Measurements from ENCODE around the gene TCL1B. TPM values are rescaled to one million over a fixed set of nuclear protein-coding genes. Genes with fewer than 3 reads are reported as not detected.

Gene TCL1B
- polyA plus RNA-seq, 3 donors: not detected

- Mint-ChIP-seq H3K27me3 (ENCODE audit: low read depth in 3 of 3) (peaks cover 3 to 8% (median 5%) of the 10 kb centered on the region in 3 donors), H3K9me3 (peaks cover 0 to 5% (median 0%) of the 10 kb centered on the region in 7 donors), H3K4me3 (no peak overlapping the region), H3K4me1 (no peaks in the 10 kb centered on the region), H3K27ac (no peak overlapping the region), H3K36me3 (no peaks in the 10 kb centered on the region)
- no peaks in the 10 kb centered on the region for H3K9me3 ChIP-seq (replicated peaks in 1 of 2; ENCODE audit: control insufficient read depth in 1 of 2, insufficient read depth in 1 of 2, low read length in 2 of 2)
- no peaks in the 10 kb centered on the region for H3K27me3 ChIP-seq (ENCODE audit: control insufficient read depth in 2 of 2, insufficient read depth in 2 of 2, low read length in 2 of 2)
- no peak overlapping the region for H3K27ac ChIP-seq (ENCODE audit: low read depth in 1 of 2, low read length in 2 of 2)
- no peak overlapping the region for H3K4me3 ChIP-seq (replicated peaks in 1 of 3; ENCODE audit: low read depth in 2 of 3, low read length in 3 of 3)
- H3K4me2 ChIP-seq (replicated peaks; ENCODE audit: extremely low read depth, low read length, poor library complexity, severe bottlenecking): no peak overlapping the region
- WGBS (ENCODE audit: insufficient coverage): 70% methylated on average over 3 of the region's 4 CpGs
- DNase-seq: no peak
- no peaks in the 10 kb centered on the region for H3K36me3 ChIP-seq (replicated peaks in 1 of 2; ENCODE audit: control insufficient read depth in 1 of 2, insufficient read depth in 2 of 2, low read length in 2 of 2)
- TF ChIP-seq, protein P1, sequence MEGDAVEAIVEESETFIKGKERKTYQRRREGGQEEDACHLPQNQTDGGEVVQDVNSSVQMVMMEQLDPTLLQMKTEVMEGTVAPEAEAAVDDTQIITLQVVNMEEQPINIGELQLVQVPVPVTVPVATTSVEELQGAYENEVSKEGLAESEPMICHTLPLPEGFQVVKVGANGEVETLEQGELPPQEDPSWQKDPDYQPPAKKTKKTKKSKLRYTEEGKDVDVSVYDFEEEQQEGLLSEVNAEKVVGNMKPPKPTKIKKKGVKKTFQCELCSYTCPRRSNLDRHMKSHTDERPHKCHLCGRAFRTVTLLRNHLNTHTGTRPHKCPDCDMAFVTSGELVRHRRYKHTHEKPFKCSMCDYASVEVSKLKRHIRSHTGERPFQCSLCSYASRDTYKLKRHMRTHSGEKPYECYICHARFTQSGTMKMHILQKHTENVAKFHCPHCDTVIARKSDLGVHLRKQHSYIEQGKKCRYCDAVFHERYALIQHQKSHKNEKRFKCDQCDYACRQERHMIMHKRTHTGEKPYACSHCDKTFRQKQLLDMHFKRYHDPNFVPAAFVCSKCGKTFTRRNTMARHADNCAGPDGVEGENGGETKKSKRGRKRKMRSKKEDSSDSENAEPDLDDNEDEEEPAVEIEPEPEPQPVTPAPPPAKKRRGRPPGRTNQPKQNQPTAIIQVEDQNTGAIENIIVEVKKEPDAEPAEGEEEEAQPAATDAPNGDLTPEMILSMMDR (IDR thresholded peaks at IDR 0.05): no peak
- no peaks in the 10 kb centered on the region for H4K20me1 ChIP-seq (ENCODE audit: insufficient read depth, low read length)
- intact Hi-C loops (cut with micrococcal nuclease): no loop called here
- H3K4me1 ChIP-seq (ENCODE audit: control insufficient read depth in 1 of 2, insufficient read depth in 2 of 2, low read length in 2 of 2): no peaks in the 10 kb centered on the region
- no peak overlapping the region for H2AFZ ChIP-seq (ENCODE audit: insufficient read depth, low read depth, low read length, poor library complexity, severe bottlenecking)
- no peak overlapping the region for H3K9ac ChIP-seq (ENCODE audit: insufficient read depth, low read length, poor library complexity, severe bottlenecking)
- H3K79me2 ChIP-seq (ENCODE audit: insufficient read depth, low read length): no peaks in the 10 kb centered on the region
Observed at GRCh38 chr14:95675486-95675885, 10.7 kb upstream of the TCL1B start.

- H3K36me3 ChIP-seq (replicated peaks in 1 of 2; ENCODE audit: control insufficient read depth in 1 of 2, insufficient read depth in 2 of 2, low read length in 2 of 2): no peaks in the 10 kb centered on the region
- no peak overlapping the region for H3K27ac Mint-ChIP-seq
- H3K27me3 Mint-ChIP-seq (ENCODE audit: low read depth in 3 of 3): peaks cover 0 to 6% (median 6%) of the 10 kb centered on the region in 3 donors
- H2AFZ ChIP-seq (ENCODE audit: insufficient read depth, low read depth, low read length, poor library complexity, severe bottlenecking): no peak overlapping the region
- H3K4me3 Mint-ChIP-seq: no peak overlapping the region
- H3K9ac ChIP-seq (ENCODE audit: insufficient read depth, low read length, poor library complexity, severe bottlenecking): no peak overlapping the region
- WGBS (ENCODE audit: insufficient coverage): no CpG with 5 or more reads among the region's 4 CpGs
- H3K27me3 ChIP-seq (ENCODE audit: control insufficient read depth in 2 of 2, insufficient read depth in 2 of 2, low read length in 2 of 2): no peaks in the 10 kb centered on the region
- H3K4me3 ChIP-seq (replicated peaks in 1 of 3; ENCODE audit: low read depth in 2 of 3, low read length in 3 of 3): no peak overlapping the region
- TF ChIP-seq, protein P1 (IDR thresholded peaks at IDR 0.05): no peak
- intact Hi-C loops (cut with micrococcal nuclease): no loop called here
- peaks cover 0 to 5% (median 0%) of the 10 kb centered on the region in 7 donors for H3K9me3 Mint-ChIP-seq
- H3K9me3 ChIP-seq (replicated peaks in 1 of 2; ENCODE audit: control insufficient read depth in 1 of 2, insufficient read depth in 1 of 2, low read length in 2 of 2): no peaks in the 10 kb centered on the region
- no peaks in the 10 kb centered on the region for H3K4me1 ChIP-seq (ENCODE audit: control insufficient read depth in 1 of 2, insufficient read depth in 2 of 2, low read length in 2 of 2)
- H3K27ac ChIP-seq (ENCODE audit: low read depth in 1 of 2, low read length in 2 of 2): no peak overlapping the region
- no peak overlapping the region for H3K4me2 ChIP-seq (replicated peaks; ENCODE audit: extremely low read depth, low read length, poor library complexity, severe bottlenecking)
- no peaks in the 10 kb centered on the region for H4K20me1 ChIP-seq (ENCODE audit: insufficient read depth, low read length)
- H3K4me1 Mint-ChIP-seq: no peaks in the 10 kb centered on the region
- H3K79me2 ChIP-seq (ENCODE audit: insufficient read depth, low read length): no peaks in the 10 kb centered on the region
- no peaks in the 10 kb centered on the region for H3K36me3 Mint-ChIP-seq
- DNase-seq: no peak
Observed at GRCh38 chr14:95677179-95677835, 8.9 kb upstream of the TCL1B start.

All from CD14-positive monocyte (primary cell).